Measurements from ENCODE around the gene KRT80. TPM values are rescaled to one million over a fixed set of nuclear protein-coding genes. Genes with fewer than 3 reads are reported as not detected.

The KRT80 gene
- total RNA-seq, 1 experiment from 2014 or later: 51.5 TPM

- TF ChIP-seq, protein P1, sequence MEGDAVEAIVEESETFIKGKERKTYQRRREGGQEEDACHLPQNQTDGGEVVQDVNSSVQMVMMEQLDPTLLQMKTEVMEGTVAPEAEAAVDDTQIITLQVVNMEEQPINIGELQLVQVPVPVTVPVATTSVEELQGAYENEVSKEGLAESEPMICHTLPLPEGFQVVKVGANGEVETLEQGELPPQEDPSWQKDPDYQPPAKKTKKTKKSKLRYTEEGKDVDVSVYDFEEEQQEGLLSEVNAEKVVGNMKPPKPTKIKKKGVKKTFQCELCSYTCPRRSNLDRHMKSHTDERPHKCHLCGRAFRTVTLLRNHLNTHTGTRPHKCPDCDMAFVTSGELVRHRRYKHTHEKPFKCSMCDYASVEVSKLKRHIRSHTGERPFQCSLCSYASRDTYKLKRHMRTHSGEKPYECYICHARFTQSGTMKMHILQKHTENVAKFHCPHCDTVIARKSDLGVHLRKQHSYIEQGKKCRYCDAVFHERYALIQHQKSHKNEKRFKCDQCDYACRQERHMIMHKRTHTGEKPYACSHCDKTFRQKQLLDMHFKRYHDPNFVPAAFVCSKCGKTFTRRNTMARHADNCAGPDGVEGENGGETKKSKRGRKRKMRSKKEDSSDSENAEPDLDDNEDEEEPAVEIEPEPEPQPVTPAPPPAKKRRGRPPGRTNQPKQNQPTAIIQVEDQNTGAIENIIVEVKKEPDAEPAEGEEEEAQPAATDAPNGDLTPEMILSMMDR (IDR thresholded peaks at IDR 0.05): no peak
- no peak for TF ChIP-seq TCF7L2 (IDR thresholded peaks at IDR 0.05; ENCODE audit: low read depth, low read length)
- TF ChIP-seq, protein P2, sequence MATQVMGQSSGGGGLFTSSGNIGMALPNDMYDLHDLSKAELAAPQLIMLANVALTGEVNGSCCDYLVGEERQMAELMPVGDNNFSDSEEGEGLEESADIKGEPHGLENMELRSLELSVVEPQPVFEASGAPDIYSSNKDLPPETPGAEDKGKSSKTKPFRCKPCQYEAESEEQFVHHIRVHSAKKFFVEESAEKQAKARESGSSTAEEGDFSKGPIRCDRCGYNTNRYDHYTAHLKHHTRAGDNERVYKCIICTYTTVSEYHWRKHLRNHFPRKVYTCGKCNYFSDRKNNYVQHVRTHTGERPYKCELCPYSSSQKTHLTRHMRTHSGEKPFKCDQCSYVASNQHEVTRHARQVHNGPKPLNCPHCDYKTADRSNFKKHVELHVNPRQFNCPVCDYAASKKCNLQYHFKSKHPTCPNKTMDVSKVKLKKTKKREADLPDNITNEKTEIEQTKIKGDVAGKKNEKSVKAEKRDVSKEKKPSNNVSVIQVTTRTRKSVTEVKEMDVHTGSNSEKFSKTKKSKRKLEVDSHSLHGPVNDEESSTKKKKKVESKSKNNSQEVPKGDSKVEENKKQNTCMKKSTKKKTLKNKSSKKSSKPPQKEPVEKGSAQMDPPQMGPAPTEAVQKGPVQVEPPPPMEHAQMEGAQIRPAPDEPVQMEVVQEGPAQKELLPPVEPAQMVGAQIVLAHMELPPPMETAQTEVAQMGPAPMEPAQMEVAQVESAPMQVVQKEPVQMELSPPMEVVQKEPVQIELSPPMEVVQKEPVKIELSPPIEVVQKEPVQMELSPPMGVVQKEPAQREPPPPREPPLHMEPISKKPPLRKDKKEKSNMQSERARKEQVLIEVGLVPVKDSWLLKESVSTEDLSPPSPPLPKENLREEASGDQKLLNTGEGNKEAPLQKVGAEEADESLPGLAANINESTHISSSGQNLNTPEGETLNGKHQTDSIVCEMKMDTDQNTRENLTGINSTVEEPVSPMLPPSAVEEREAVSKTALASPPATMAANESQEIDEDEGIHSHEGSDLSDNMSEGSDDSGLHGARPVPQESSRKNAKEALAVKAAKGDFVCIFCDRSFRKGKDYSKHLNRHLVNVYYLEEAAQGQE (IDR thresholded peaks at IDR 0.05; ENCODE audit: insufficient read depth in 1 of 2, low read depth in 2 of 2, low read length in 1 of 2): no peak
- TF ChIP-seq SIN3A (IDR thresholded peaks at IDR 0.05; ENCODE audit: borderline replicate concordance, insufficient read depth, low read depth, low read length): no peak
- no peak for TF ChIP-seq POLR2AphosphoS5 (IDR thresholded peaks at IDR 0.05; ENCODE audit: low read depth, low read length)
- in situ Hi-C loops (cut with HindIII; ENCODE audit: low pct_unique_long_range_greater_than_20kb, low sequenced_read_pairs): no loop called here
- DNase-seq (ENCODE audit: low read depth, low spot score) (no peak), ATAC-seq (no peak)
- CTCF ChIA-PET: interaction anchor here (0.6 to 2.0 kb wide), 2 partner anchors 17 to 358 kb away, joined by 3 to 4 read pairs; partner anchors contain the start of gene KRT80
- BruUV-seq (replicated peaks): no TSS peak
- H3K9me3 ChIP-seq (ENCODE audit: control insufficient read depth, insufficient read depth, low read depth, low read length): no peaks in the 10 kb centered on the region
- peak overlapping the region; percentile 66; the same call in 1 of the 2 replicates for H3K27ac ChIP-seq (ENCODE audit: low read length)
- no peak overlapping the region for H3K4me3 ChIP-seq (ENCODE audit: low read depth in 2 of 2, low read length in 2 of 2)
- intact Hi-C loops (cut with micrococcal nuclease; ENCODE audit: unreplicated experiment): no loop called here
- POLR2A ChIA-PET: no interaction called here
- H3K36me3 ChIP-seq (ENCODE audit: control insufficient read depth, insufficient read depth, low read length): no peaks in the 10 kb centered on the region
- H3K4me1 ChIP-seq (ENCODE audit: control insufficient read depth, insufficient read depth, low read length): peaks cover 46% of the 10 kb centered on the region
- no peaks in the 10 kb centered on the region for H3K27me3 ChIP-seq (ENCODE audit: control insufficient read depth, insufficient read depth, low read length)
Measured at GRCh38 chr12:52209321-52209720, 17.5 kb upstream of the KRT80 start.

DNA sequence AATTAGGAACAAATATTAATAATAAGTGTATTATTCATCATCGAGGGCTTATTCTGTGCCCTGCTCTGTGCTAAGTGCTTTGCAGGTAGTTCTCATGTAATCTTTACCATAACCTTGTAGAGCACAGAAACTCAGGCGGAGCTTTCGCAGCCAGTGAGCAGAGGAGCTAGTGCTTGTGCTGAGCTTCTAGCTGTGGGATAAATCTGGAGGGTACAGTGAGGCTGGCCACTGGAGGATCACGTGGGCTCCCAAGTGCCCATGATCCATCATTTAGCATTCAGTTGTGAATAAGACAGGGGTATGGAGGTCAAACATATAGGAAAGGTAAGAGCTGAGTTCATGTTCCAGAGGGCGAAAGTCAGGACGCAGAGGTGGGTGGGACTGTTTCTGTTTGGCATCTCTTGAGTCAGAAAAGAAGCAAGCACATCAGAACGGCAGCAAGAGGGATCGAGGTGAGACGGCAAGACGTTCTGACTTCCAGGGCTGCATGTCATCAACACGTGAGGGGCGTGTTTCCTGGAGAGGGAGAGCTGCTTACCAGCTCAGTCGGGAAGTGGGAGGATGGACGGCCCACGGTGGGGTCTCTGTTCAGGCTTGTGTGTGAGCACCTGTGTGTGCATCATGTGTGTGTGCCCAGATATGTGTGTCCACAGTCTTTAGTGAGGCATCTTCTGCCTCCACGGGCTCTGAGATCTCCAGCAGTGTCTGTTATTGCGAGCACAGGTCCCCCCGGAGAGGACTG lies 16.8 kb upstream of the KRT80 start:
- TF ChIP-seq SIN3A (IDR thresholded peaks at IDR 0.05; ENCODE audit: borderline replicate concordance, insufficient read depth, low read depth, low read length) (no peak), POLR2AphosphoS5 (IDR thresholded peaks at IDR 0.05; ENCODE audit: low read depth, low read length) (no peak), TCF7L2 (IDR thresholded peaks at IDR 0.05; ENCODE audit: low read depth, low read length) (no peak)
- TF ChIP-seq, protein P1 (IDR thresholded peaks at IDR 0.05): no peak
- TF ChIP-seq, protein P2 (IDR thresholded peaks at IDR 0.05; ENCODE audit: insufficient read depth in 1 of 2, low read depth in 2 of 2, low read length in 1 of 2): no peak
- H3K27me3 ChIP-seq (ENCODE audit: control insufficient read depth, insufficient read depth, low read length): no peaks in the 10 kb centered on the region
- CTCF ChIA-PET: interaction anchor here (0.6 to 2.0 kb wide), 4 partner anchors 16 to 358 kb away, joined by 3 to 4 read pairs (median 4); partner anchors contain the start of gene KRT80
- intact Hi-C loops (cut with micrococcal nuclease; ENCODE audit: unreplicated experiment): no loop called here
- no peaks in the 10 kb centered on the region for H3K36me3 ChIP-seq (ENCODE audit: control insufficient read depth, insufficient read depth, low read length)
- POLR2A ChIA-PET: no interaction called here
- ATAC-seq: no peak
- in situ Hi-C loops (cut with HindIII; ENCODE audit: low pct_unique_long_range_greater_than_20kb, low sequenced_read_pairs): no loop called here
- H3K9me3 ChIP-seq (ENCODE audit: control insufficient read depth, insufficient read depth, low read depth, low read length): no peaks in the 10 kb centered on the region
- peaks cover 46% of the 10 kb centered on the region for H3K4me1 ChIP-seq (ENCODE audit: control insufficient read depth, insufficient read depth, low read length)
- no TSS peak for BruUV-seq (replicated peaks)
- no peak overlapping the region for H3K4me3 ChIP-seq (ENCODE audit: low read depth in 2 of 2, low read length in 2 of 2)
- peak overlapping the region; percentile 66; the same call in 1 of the 2 replicates for H3K27ac ChIP-seq (ENCODE audit: low read length)
- no peak for DNase-seq (ENCODE audit: low read depth, low spot score)

Data from Panc1 (cell line).